Caki2 (cell line): ENCODE data around the gene OVCH1. TPM values are rescaled to one million over a fixed set of nuclear protein-coding genes. Genes with fewer than 3 reads are reported as not detected.

Source experiments
- DNase-seq: peaks from one replicate; pipeline ENCODE4 v3.0.0-alpha.2; 2015; ENCODE audit warnings: low read depth
- in situ Hi-C: cut with HindIII; loops from 2 replicates; pipeline ENCODE4 v1.10.0; 2016; ENCODE audit warnings: low sequenced_read_pairs, low pct_unique_long_range_greater_than_20kb, mixed read lengths
- total RNA-seq: library from RNA; depleted of rRNA; stranded (reverse); fragments of >200 nt; shearing (Covaris generic); gene quantifications from 2 replicates; pipeline ENCODE4 v1.2.3, GENCODE V29; 2014; ENCODE audit warnings: low replicate concordance; rRNA removed

Gene OVCH1
- total RNA-seq, result not detected in 2 replicates

GRCh38 chr12:29497588-29497987, at the start of gene OVCH1:
Gene OVCH1 (minus strand): TSS chr12:29497686. CDS start chr12:29497686, 0 bp downstream.
- in situ Hi-C loops, result no loop called here
- DNase-seq, result no peak

GRCh38 chr12:29547151-29547632, 49.7 kb upstream of the OVCH1 start:
- DNase-seq, result no peak
- in situ Hi-C loops, result no loop called here

GRCh38 chr12:29546000-29546399, 48.5 kb upstream of the OVCH1 start:
- DNase-seq, result no peak
- in situ Hi-C loops, result no loop called here

- no peak for DNase-seq
- in situ Hi-C loops, result no loop called here
These were observed 47.6 kb upstream of the OVCH1 start for GRCh38 chr12:29545102-29545467.

- in situ Hi-C loops, result no loop called here
- DNase-seq, result no peak
These were observed 47.1 kb upstream of the OVCH1 start for GRCh38 chr12:29544428-29545101.

- in situ Hi-C loops, result no loop called here
These were observed 45.5 kb upstream of the OVCH1 start for GRCh38 chr12:29543036-29543435.

GRCh38 chr12:29537298-29537697, 39.8 kb upstream of the OVCH1 start:
- peak; percentile 9 for DNase-seq
- in situ Hi-C loops, result no loop called here

More at GRCh38 chr12:29543036-29543435, 45.5 kb upstream of the OVCH1 start:
- DNase-seq, result no peak

GRCh38 chr12:29534935-29535334, 37.4 kb upstream of the OVCH1 start:
- in situ Hi-C loops, result no loop called here
- no peak for DNase-seq

- in situ Hi-C loops, result no loop called here
- no peak for DNase-seq
These were observed 36.5 kb upstream of the OVCH1 start for GRCh38 chr12:29533815-29534489.

- in situ Hi-C loops, result no loop called here
- no peak for DNase-seq
These were observed 34.0 kb upstream of the OVCH1 start for GRCh38 chr12:29531471-29531870.

- no peak for DNase-seq
- in situ Hi-C loops, result no loop called here
These were observed 33.0 kb upstream of the OVCH1 start for GRCh38 chr12:29530436-29530835.

- DNase-seq, result no peak
- in situ Hi-C loops, result no loop called here
These were observed 30.7 kb upstream of the OVCH1 start for GRCh38 chr12:29528161-29528560.

- DNase-seq, result no peak
- in situ Hi-C loops, result no loop called here
These were observed 24.5 kb upstream of the OVCH1 start for GRCh38 chr12:29521951-29522350.

GRCh38 chr12:29519585-29520182, 22.2 kb upstream of the OVCH1 start:
- in situ Hi-C loops, result no loop called here
- DNase-seq, result peak; percentile 38

- no peak for DNase-seq
- in situ Hi-C loops, result no loop called here
These were observed 20.9 kb upstream of the OVCH1 start for GRCh38 chr12:29518407-29518806.

- in situ Hi-C loops, result no loop called here
- no peak for DNase-seq
These were observed 19.8 kb upstream of the OVCH1 start for GRCh38 chr12:29517264-29517663.

GRCh38 chr12:29516431-29516875, 19.0 kb upstream of the OVCH1 start:
- no peak for DNase-seq
- in situ Hi-C loops, result no loop called here

GRCh38 chr12:29510591-29511185, 13.2 kb upstream of the OVCH1 start:
- no peak for DNase-seq
- in situ Hi-C loops, result no loop called here

GRCh38 chr12:29509503-29509902, 12.0 kb upstream of the OVCH1 start:
- in situ Hi-C loops, result no loop called here
- no peak for DNase-seq
